Measurements from ENCODE around the gene PTPDC1. TPM values are rescaled to one million over a fixed set of nuclear protein-coding genes. Genes with fewer than 3 reads are reported as not detected.

Gene PTPDC1, protein sequence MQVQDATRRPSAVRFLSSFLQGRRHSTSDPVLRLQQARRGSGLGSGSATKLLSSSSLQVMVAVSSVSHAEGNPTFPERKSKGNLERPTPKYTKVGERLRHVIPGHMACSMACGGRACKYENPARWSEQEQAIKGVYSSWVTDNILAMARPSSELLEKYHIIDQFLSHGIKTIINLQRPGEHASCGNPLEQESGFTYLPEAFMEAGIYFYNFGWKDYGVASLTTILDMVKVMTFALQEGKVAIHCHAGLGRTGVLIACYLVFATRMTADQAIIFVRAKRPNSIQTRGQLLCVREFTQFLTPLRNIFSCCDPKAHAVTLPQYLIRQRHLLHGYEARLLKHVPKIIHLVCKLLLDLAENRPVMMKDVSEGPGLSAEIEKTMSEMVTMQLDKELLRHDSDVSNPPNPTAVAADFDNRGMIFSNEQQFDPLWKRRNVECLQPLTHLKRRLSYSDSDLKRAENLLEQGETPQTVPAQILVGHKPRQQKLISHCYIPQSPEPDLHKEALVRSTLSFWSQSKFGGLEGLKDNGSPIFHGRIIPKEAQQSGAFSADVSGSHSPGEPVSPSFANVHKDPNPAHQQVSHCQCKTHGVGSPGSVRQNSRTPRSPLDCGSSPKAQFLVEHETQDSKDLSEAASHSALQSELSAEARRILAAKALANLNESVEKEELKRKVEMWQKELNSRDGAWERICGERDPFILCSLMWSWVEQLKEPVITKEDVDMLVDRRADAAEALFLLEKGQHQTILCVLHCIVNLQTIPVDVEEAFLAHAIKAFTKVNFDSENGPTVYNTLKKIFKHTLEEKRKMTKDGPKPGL
- 10 to 100 TPM; 10.6 to 33.6 (median 21.6) TPM for total RNA-seq

GRCh38 chr9:94084314-94084713 lies at the start of gene PTPDC1:
Gene PTPDC1 (plus strand): TSS chr9:94084464. CDS start chr9:94084531, 67 bp downstream.
- no peaks in the 10 kb centered on the region for H3K9me3 ChIP-seq
- peaks cover 0 to 23% of the 10 kb centered on the region in 2 donors for H3K36me3 ChIP-seq
- H3K4me3 ChIP-seq: peak within 1 kb of the TSS in 1 of 2 donors; percentile 13
- WGBS, 2 donors (ENCODE audit: low coverage in 1 of 2): 59% methylated on average over 6 of the region's 14 CpGs; no CpG with 5 or more reads in 1 of the 2 donors
- TF ChIP-seq EP300 (IDR thresholded peaks at IDR 0.05): no peak
- TF ChIP-seq, protein P1, sequence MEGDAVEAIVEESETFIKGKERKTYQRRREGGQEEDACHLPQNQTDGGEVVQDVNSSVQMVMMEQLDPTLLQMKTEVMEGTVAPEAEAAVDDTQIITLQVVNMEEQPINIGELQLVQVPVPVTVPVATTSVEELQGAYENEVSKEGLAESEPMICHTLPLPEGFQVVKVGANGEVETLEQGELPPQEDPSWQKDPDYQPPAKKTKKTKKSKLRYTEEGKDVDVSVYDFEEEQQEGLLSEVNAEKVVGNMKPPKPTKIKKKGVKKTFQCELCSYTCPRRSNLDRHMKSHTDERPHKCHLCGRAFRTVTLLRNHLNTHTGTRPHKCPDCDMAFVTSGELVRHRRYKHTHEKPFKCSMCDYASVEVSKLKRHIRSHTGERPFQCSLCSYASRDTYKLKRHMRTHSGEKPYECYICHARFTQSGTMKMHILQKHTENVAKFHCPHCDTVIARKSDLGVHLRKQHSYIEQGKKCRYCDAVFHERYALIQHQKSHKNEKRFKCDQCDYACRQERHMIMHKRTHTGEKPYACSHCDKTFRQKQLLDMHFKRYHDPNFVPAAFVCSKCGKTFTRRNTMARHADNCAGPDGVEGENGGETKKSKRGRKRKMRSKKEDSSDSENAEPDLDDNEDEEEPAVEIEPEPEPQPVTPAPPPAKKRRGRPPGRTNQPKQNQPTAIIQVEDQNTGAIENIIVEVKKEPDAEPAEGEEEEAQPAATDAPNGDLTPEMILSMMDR (IDR thresholded peaks at IDR 0.05): no peak
- TF ChIP-seq POLR2A (IDR thresholded peaks at IDR 0.05): no peak
- no peak for TF ChIP-seq POLR2AphosphoS5 (IDR thresholded peaks at IDR 0.05)
- H3K4me1 ChIP-seq: peaks cover 0 to 40% (median 7%) of the 10 kb centered on the region in 3 donors
- H3K27me3 ChIP-seq: no peaks in the 10 kb centered on the region
- ATAC-seq: no peak
- H3K27ac ChIP-seq: peak within 1 kb of the TSS in 1 of 4 donors; percentile 2

DNA sequence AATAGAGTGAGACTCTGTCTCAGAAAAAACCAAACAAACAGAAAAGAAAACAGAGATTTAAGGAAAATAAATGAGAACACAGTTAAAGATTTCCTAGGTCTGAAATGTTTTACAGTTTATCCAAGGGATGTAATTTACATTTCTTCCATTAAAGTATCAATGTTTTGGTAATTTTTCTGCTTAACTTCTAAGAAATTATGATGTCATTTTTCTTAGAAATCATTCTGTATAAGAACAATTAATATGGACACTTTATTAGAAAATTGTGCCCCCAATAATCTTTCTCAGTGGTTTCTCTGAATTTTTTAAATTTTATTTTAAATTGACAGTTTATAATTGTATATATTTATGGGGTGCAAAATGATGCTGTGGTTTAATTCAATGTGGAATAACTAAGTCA lies 49.8 kb upstream of the PTPDC1 start:
- no peaks in the 10 kb centered on the region for H3K36me3 ChIP-seq
- no peak overlapping the region for H3K4me3 ChIP-seq
- TF ChIP-seq POLR2AphosphoS5 (IDR thresholded peaks at IDR 0.05) (no peak), EP300 (IDR thresholded peaks at IDR 0.05) (no peak), POLR2A (IDR thresholded peaks at IDR 0.05) (no peak)
- TF ChIP-seq, protein P1 (IDR thresholded peaks at IDR 0.05): no peak
- peaks cover 0 to 25% (median 0%) of the 10 kb centered on the region in 3 donors for H3K4me1 ChIP-seq
- no peak for ATAC-seq
- no peaks in the 10 kb centered on the region for H3K9me3 ChIP-seq
- no peaks in the 10 kb centered on the region for H3K27me3 ChIP-seq
- no peak overlapping the region for H3K27ac ChIP-seq

GRCh38 chr9:94039786-94040185 lies 44.5 kb upstream of the PTPDC1 start:
- H3K27me3 ChIP-seq: no peaks in the 10 kb centered on the region
- no peak for ATAC-seq
- TF ChIP-seq POLR2A (IDR thresholded peaks at IDR 0.05) (no peak), POLR2AphosphoS5 (IDR thresholded peaks at IDR 0.05) (no peak), EP300 (IDR thresholded peaks at IDR 0.05) (no peak)
- TF ChIP-seq, protein P1 (IDR thresholded peaks at IDR 0.05): no peak

GRCh38 chr9:94042516-94043360 lies 41.5 kb upstream of the PTPDC1 start:
- no peaks in the 10 kb centered on the region for H3K36me3 ChIP-seq
- ATAC-seq: no peak
- 63 to 66% methylated on average over 4 to 5 of the region's 5 CpGs for WGBS, 2 donors (ENCODE audit: low coverage in 1 of 2)
- H3K4me1 ChIP-seq: no peaks in the 10 kb centered on the region
- no peak overlapping the region for H3K27ac ChIP-seq
- no peaks in the 10 kb centered on the region for H3K9me3 ChIP-seq
- no peak for TF ChIP-seq POLR2AphosphoS5 (IDR thresholded peaks at IDR 0.05)
- H3K27me3 ChIP-seq: no peaks in the 10 kb centered on the region
- no peak overlapping the region for H3K4me3 ChIP-seq

More at GRCh38 chr9:94039786-94040185, 44.5 kb upstream of the PTPDC1 start:
- Histone ChIP-seq H3K4me1 (no peaks in the 10 kb centered on the region), H3K4me3 (no peak overlapping the region), H3K27ac (no peak overlapping the region), H3K9me3 (no peaks in the 10 kb centered on the region), H3K36me3 (no peaks in the 10 kb centered on the region)

DNA sequence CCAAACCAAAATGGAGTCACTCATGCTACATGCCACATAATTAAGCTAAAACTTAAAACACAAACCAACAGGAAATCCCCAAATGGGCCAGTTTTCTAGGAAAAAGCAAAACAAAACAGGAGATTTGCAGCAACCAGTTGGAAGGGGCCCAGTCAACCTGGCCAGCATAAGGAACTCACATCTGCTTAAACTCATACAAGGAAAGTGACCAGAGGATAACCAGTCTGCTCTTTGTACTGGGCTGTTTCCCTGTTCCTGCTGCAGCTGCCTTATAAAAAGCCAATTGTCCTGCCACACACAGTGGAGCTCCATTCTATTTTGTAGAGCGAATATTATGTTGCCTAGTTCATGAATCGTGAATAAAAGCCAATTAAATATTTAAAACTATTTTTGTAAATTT lies 29.5 kb upstream of the PTPDC1 start:
- Histone ChIP-seq H3K4me3 (no peak overlapping the region), H3K27ac (peak overlapping the region in 2 of 4 donors; percentile 12 to 29), H3K36me3 (peaks cover 0 to 9% of the 10 kb centered on the region in 2 donors), H3K27me3 (no peaks in the 10 kb centered on the region), H3K9me3 (peaks cover 0 to 14% (median 0%) of the 10 kb centered on the region in 3 donors), H3K4me1 (peaks cover 0 to 32% (median 3%) of the 10 kb centered on the region in 3 donors)
- ATAC-seq: peak; percentile 43
- WGBS, 2 donors (ENCODE audit: low coverage in 1 of 2): 69 to 83% methylated on average over 2 of the region's 2 CpGs
- no peak for TF ChIP-seq EP300 (IDR thresholded peaks at IDR 0.05)
- no peak for TF ChIP-seq POLR2A (IDR thresholded peaks at IDR 0.05)
- TF ChIP-seq POLR2AphosphoS5 (IDR thresholded peaks at IDR 0.05): peak; percentile 17
- TF ChIP-seq, protein P1 (IDR thresholded peaks at IDR 0.05): no peak

Measured in gastroesophageal sphincter (tissue), 4 donors.